Panc1 (cell line): ENCODE data around the gene ALK. TPM values are rescaled to one million over a fixed set of nuclear protein-coding genes. Genes with fewer than 3 reads are reported as not detected.

Experiments
- ATAC-seq: fragments of 200-7000 bp; cut with Tn5 transposase; 2 replicates; pipeline ENCODE4 v1.9.1; 2020; ENCODE audit warnings: mild to moderate bottlenecking, moderate library complexity
- BruUV-seq: library from RNA; stranded (reverse); fragments of 400-500 nt; replicated peaks from 2 replicates; lab custom pipeline; 2021; lab: Mats Ljungman, UMichigan
- CTCF ChIA-PET: fragments of 300-600 bp; sonication (Branson Sonifier 250); formaldehyde crosslinking; loops from one replicate; lab custom pipeline; 2022; ENCODE audit warnings: antibody characterized with exemption; lab: Charles Lee
- POLR2A ChIA-PET: fragments of 300-600 bp; sonication (Branson Sonifier 250); formaldehyde crosslinking; loops from one replicate; lab custom pipeline; 2022; ENCODE audit warnings: antibody characterized with exemption; lab: Charles Lee
- DNase-seq: peaks from one replicate; pipeline ENCODE4 v3.0.0-alpha.2; 2010; ENCODE audit warnings: low read depth, low spot score
- H3K27ac ChIP-seq: 2 replicates; pipeline ENCODE4 v1.5.1; 2011; ENCODE audit warnings: mild to moderate bottlenecking, low read length, inconsistent platforms
- H3K27me3 ChIP-seq: fragments of 200-500 bp; sonication (Bioruptor generic); 2 replicates; pipeline ENCODE4 v1.6.0; 2014; ENCODE audit warnings: low read length, inconsistent platforms; ENCODE audit not compliant: control insufficient read depth, insufficient read depth
- H3K36me3 ChIP-seq: fragments of 200-500 bp; sonication (Bioruptor generic); 2 replicates; pipeline ENCODE4 v1.5.1; 2014; ENCODE audit warnings: inconsistent platforms, mild to moderate bottlenecking, low read length, moderate library complexity; ENCODE audit not compliant: control insufficient read depth, insufficient read depth
- H3K4me1 ChIP-seq: 2 replicates; pipeline ENCODE4 v1.5.1; 2011; ENCODE audit warnings: inconsistent platforms, mild to moderate bottlenecking, low read length, moderate library complexity; ENCODE audit not compliant: control insufficient read depth, insufficient read depth
- H3K4me3 ChIP-seq, 2 experiments: 2 replicates each; pipeline ENCODE4 v1.5.1; 2011 to 2012; ENCODE audit warnings: low read depth in 2 of 2, low read length in 2 of 2, mild to moderate bottlenecking in 2 of 2, inconsistent platforms in 1 of 2, moderate library complexity in 1 of 2
- H3K9me3 ChIP-seq: fragments of 200-500 bp; sonication (Bioruptor generic); 2 replicates; pipeline ENCODE4 v1.5.1; 2014; ENCODE audit warnings: low read depth, mild to moderate bottlenecking, inconsistent platforms, low read length, moderate library complexity; ENCODE audit not compliant: control insufficient read depth, insufficient read depth
- POLR2AphosphoS5 ChIP-seq: IDR thresholded peaks from 2 replicates; pipeline ENCODE4 v1.6.1; 2012; ENCODE audit warnings: mild to moderate bottlenecking, low read depth, low read length, moderate library complexity
- SIN3A ChIP-seq: IDR thresholded peaks from 2 replicates; pipeline ENCODE4 v1.6.1; 2012; ENCODE audit warnings: low read depth, mild to moderate bottlenecking, low read length, moderate library complexity, borderline replicate concordance; ENCODE audit not compliant: insufficient read depth
- TCF7L2 ChIP-seq: IDR thresholded peaks from 2 replicates; pipeline ENCODE4 v1.6.1; 2011; ENCODE audit warnings: mild to moderate bottlenecking, low read depth, low read length, inconsistent platforms
- in situ Hi-C: cut with HindIII; loops from 2 replicates; pipeline ENCODE4 v1.10.0; 2016; ENCODE audit warnings: low sequenced_read_pairs, low pct_unique_long_range_greater_than_20kb
- intact Hi-C: fragments of 100-400 bp; cut with micrococcal nuclease; formaldehyde crosslinking; loops from one replicate; pipeline ENCODE4 v1.10.0; 2022; ENCODE audit not compliant: unreplicated experiment
- total RNA-seq: library from RNA; stranded (reverse); gene quantifications from one replicate; pipeline ENCODE4 v1.2.1, GENCODE V29; 2021; ENCODE audit not compliant: unreplicated experiment
- TF ChIP-seq, protein P1 (sequence below): fragments of 450-650 bp; IDR thresholded peaks from 2 replicates; pipeline ENCODE4 v1.5.1; 2017; ENCODE audit warnings: mild to moderate bottlenecking
- TF ChIP-seq, protein P2 (sequence below), 2 experiments: IDR thresholded peaks; 2 replicates each; pipeline ENCODE4 v1.6.1; 2011 to 2012; ENCODE audit warnings: low read depth in 2 of 2, control low read depth in 1 of 2, low read length in 1 of 2, mild to moderate bottlenecking in 1 of 2, moderate library complexity in 1 of 2; ENCODE audit not compliant: insufficient read depth in 1 of 2

ALK gene
- total RNA-seq, 1 experiment from 2014 or later: not detected

DNA sequence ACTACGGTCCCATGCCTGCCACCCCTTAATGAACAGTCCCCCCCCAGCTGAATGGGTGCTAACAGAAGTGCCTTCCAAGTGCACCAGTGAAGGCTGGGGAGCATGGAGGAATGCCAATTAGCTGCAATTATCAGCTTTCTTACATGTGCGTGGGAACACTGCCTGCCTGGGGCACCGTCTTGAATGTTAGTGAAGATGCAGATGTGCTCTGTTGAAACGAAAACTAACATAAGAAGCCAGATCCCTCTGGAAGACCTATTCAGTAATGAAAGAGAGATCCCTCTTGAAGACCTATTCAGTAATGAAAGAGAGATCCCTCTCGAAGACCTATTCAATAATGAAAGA lies 651.6 kb downstream of the ALK start:
- BruUV-seq: no TSS peak
- ATAC-seq: no peak
- in situ Hi-C loops (no loop called here), intact Hi-C loops (no loop called here)
- TF ChIP-seq, protein P1, sequence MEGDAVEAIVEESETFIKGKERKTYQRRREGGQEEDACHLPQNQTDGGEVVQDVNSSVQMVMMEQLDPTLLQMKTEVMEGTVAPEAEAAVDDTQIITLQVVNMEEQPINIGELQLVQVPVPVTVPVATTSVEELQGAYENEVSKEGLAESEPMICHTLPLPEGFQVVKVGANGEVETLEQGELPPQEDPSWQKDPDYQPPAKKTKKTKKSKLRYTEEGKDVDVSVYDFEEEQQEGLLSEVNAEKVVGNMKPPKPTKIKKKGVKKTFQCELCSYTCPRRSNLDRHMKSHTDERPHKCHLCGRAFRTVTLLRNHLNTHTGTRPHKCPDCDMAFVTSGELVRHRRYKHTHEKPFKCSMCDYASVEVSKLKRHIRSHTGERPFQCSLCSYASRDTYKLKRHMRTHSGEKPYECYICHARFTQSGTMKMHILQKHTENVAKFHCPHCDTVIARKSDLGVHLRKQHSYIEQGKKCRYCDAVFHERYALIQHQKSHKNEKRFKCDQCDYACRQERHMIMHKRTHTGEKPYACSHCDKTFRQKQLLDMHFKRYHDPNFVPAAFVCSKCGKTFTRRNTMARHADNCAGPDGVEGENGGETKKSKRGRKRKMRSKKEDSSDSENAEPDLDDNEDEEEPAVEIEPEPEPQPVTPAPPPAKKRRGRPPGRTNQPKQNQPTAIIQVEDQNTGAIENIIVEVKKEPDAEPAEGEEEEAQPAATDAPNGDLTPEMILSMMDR: no peak
- TF ChIP-seq POLR2AphosphoS5 (no peak), TCF7L2 (no peak), SIN3A (no peak)
- TF ChIP-seq, protein P2, sequence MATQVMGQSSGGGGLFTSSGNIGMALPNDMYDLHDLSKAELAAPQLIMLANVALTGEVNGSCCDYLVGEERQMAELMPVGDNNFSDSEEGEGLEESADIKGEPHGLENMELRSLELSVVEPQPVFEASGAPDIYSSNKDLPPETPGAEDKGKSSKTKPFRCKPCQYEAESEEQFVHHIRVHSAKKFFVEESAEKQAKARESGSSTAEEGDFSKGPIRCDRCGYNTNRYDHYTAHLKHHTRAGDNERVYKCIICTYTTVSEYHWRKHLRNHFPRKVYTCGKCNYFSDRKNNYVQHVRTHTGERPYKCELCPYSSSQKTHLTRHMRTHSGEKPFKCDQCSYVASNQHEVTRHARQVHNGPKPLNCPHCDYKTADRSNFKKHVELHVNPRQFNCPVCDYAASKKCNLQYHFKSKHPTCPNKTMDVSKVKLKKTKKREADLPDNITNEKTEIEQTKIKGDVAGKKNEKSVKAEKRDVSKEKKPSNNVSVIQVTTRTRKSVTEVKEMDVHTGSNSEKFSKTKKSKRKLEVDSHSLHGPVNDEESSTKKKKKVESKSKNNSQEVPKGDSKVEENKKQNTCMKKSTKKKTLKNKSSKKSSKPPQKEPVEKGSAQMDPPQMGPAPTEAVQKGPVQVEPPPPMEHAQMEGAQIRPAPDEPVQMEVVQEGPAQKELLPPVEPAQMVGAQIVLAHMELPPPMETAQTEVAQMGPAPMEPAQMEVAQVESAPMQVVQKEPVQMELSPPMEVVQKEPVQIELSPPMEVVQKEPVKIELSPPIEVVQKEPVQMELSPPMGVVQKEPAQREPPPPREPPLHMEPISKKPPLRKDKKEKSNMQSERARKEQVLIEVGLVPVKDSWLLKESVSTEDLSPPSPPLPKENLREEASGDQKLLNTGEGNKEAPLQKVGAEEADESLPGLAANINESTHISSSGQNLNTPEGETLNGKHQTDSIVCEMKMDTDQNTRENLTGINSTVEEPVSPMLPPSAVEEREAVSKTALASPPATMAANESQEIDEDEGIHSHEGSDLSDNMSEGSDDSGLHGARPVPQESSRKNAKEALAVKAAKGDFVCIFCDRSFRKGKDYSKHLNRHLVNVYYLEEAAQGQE (IDR thresholded peaks at IDR 0.05; ENCODE audit: insufficient read depth in 1 of 2, low read depth in 2 of 2, low read length in 1 of 2): no peak
- H3K36me3 ChIP-seq: no peaks in the 10 kb centered on the region
- no peak overlapping the region for H3K4me3 ChIP-seq
- H3K27me3 ChIP-seq: no peaks in the 10 kb centered on the region; the same call in 1 of the 2 replicates
- H3K4me1 ChIP-seq: no peaks in the 10 kb centered on the region
- no peaks in the 10 kb centered on the region for H3K9me3 ChIP-seq
- DNase-seq: no peak
- ChIA-PET CTCF (no interaction called here), POLR2A (no interaction called here)
- no peak overlapping the region for H3K27ac ChIP-seq

DNA sequence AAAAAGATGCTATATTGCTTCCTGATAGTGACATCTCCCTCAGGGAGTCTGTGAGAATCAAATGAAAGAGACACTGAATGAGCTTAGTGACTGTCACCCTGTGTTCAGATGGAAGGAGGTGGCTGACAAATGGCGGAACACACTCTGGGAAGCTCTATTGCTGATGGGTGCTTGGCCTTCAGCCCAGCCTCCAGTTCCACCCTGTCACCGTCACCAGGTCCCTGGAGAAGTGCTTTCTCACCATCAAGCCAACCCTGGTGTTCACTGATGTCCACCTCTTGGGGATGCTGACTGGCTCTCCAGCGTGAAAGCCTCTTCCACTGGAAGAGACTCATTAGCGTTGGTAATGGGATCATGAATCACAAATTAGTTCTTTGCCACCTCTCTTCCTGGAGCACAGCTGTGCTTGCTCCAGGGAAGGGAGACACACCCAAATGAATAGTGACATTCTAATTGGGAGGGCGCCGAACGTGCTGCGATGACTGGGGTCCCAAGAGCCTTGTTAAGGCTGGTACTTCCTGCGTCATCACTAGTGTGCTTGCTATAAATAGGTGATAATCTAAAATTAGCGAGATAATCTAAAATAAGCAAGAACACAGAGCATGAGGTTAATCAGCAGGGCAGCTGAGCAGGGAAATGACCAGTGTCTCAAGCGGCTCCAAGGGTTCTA lies 652.2 kb downstream of the ALK start:
- in situ Hi-C loops (no loop called here), intact Hi-C loops (no loop called here)
- Histone ChIP-seq H3K9me3 (no peaks in the 10 kb centered on the region), H3K27me3 (no peaks in the 10 kb centered on the region; the same call in 1 of the 2 replicates), H3K36me3 (no peaks in the 10 kb centered on the region), H3K27ac (no peak overlapping the region), H3K4me3 (no peak overlapping the region), H3K4me1 (no peaks in the 10 kb centered on the region)
- no TSS peak for BruUV-seq
- ChIA-PET CTCF (no interaction called here), POLR2A (no interaction called here)
- ATAC-seq: no peak
- no peak for DNase-seq
- TF ChIP-seq, protein P2 (IDR thresholded peaks at IDR 0.05; ENCODE audit: insufficient read depth in 1 of 2, low read depth in 2 of 2, low read length in 1 of 2): no peak
- no peak for TF ChIP-seq TCF7L2
- TF ChIP-seq SIN3A: no peak
- TF ChIP-seq, protein P1: no peak
- no peak for TF ChIP-seq POLR2AphosphoS5
